OCI-LY7 (cell line): ENCODE measurements around the gene CMSS1.

Source experiments
- CTCF ChIP-seq: fragments of 200-600 bp; sonication (generic); conservative IDR thresholded peaks from 2 replicates; pipeline ENCODE4 v1.5.1; 2014; ENCODE audit warnings: mild to moderate bottlenecking, antibody characterized with exemption, low read length, moderate library complexity, mixed read lengths
- EZH2phosphoT487 ChIP-seq: fragments of 200-600 bp; sonication (generic); IDR thresholded peaks from 2 replicates; pipeline ENCODE4 v1.6.1; 2018; ENCODE audit warnings: low read depth, borderline replicate concordance, mild to moderate bottlenecking, mixed run types, antibody characterized with exemption, low read length, moderate library complexity, mixed read lengths

GRCh38 chr3:99817437-99818240 is at the start of gene CMSS1:
- TF ChIP-seq CTCF (peak; percentile 33; the same call in 1 of the 2 replicates), EZH2phosphoT487 (no peak)
